Colonic mucosa (tissue), 4 donors: ENCODE data around the gene MS4A15. TPM values are rescaled to one million over a fixed set of nuclear protein-coding genes. Genes with fewer than 3 reads are reported as not detected.
A peak's percentile ranks its signal among the peaks of the same experiment; 100 is the strongest.

Source experiments
- DNase-seq: peaks from one replicate; pipeline ENCODE4 v3.0.0-alpha.2; 2020
- H3K27ac ChIP-seq: fragments of 200-600 bp; one replicate; pipeline ENCODE4 v1.8.0; 2021
- H3K27me3 ChIP-seq: fragments of 200-600 bp; one replicate; pipeline ENCODE4 v1.8.0; 2021
- H3K36me3 ChIP-seq: fragments of 200-600 bp; one replicate; pipeline ENCODE4 v1.8.0; 2021
- H3K4me1 ChIP-seq: fragments of 200-600 bp; one replicate; pipeline ENCODE4 v1.8.0; 2021; ENCODE audit warnings: mild to moderate bottlenecking
- H3K4me3 ChIP-seq: fragments of 200-600 bp; one replicate; pipeline ENCODE4 v1.8.0; 2021
- H3K9ac ChIP-seq, 2 donors: one replicate each; pipeline ENCODE4 v1.7.0; 2013; ENCODE audit warnings: control low read depth in 2 of 2, low read depth in 2 of 2, low read length in 2 of 2
- H3K9me3 ChIP-seq: fragments of 200-600 bp; one replicate; pipeline ENCODE4 v1.8.0; 2021
- intact Hi-C: fragments of 100-400 bp; cut with DNase I; formaldehyde crosslinking; loops from one replicate; pipeline ENCODE4 v1.14.1; 2022
- total RNA-seq, 2 donors: library from RNA; stranded (reverse); fragmentation: NEBNext Ultra II Directional in 1 of 2; extraction: Animal tissue kit (Norgen Biotek cat#: 25700) in 1 of 2; gene quantifications; one replicate each; pipeline ENCODE4 v1.2.1, GENCODE V29; 2021
- TF ChIP-seq, protein P1 (sequence below): fragments of 200-600 bp; IDR thresholded peaks from one replicate; pipeline ENCODE4 v1.8.0; 2022; ENCODE audit warnings: antibody characterized with exemption, mild to moderate bottlenecking
- donor health status: healthy.
- donor health status: DM: no; HTN: no; CAD: no.
- donor health status: DM: no; HTN: no; CAD: no.

Gene MS4A15
- total RNA-seq, 2 donors from 2014 or later: 0.13 TPM; not detected in 1

DNA sequence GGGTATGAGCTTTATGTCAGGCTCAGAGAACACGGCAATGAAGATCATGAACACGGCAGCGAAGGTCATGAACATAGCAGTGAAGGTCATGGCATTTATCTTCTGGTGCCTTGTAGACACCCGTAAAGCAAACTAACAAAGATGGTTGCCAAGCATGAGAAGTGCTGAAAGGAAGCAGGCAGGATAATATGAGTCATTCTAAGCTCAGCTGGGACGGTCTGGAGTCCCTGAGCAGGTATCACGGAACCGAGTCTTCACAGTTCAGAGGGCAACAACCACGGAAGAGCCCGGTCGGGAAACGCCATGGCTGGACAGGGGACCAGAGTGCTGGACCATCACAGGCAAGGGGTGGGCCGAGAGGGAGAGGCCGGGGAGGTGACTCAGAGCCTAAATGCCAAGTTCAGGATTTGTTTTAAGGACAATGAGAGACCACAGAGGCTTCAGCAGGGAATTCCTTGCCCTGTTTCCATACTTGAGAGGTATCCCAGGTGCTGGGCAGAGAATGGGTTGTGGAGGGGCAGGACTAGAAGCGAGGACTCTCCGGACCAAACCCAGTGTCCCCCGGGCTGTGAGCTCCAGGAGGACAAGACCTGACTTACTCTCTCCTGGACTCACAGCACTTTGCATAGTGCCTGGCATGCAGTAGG lies 15.3 kb downstream of the MS4A15 start:
- intact Hi-C loops: no loop called here
- no peak for DNase-seq
- no peaks in the 10 kb centered on the region for H3K36me3 ChIP-seq
- no peaks in the 10 kb centered on the region for H3K9me3 ChIP-seq
- H3K4me3 ChIP-seq: no peak overlapping the region
- no peaks in the 10 kb centered on the region for H3K27me3 ChIP-seq
- H3K9ac ChIP-seq: no peak overlapping the region
- H3K4me1 ChIP-seq: no peaks in the 10 kb centered on the region
- TF ChIP-seq, protein P1, sequence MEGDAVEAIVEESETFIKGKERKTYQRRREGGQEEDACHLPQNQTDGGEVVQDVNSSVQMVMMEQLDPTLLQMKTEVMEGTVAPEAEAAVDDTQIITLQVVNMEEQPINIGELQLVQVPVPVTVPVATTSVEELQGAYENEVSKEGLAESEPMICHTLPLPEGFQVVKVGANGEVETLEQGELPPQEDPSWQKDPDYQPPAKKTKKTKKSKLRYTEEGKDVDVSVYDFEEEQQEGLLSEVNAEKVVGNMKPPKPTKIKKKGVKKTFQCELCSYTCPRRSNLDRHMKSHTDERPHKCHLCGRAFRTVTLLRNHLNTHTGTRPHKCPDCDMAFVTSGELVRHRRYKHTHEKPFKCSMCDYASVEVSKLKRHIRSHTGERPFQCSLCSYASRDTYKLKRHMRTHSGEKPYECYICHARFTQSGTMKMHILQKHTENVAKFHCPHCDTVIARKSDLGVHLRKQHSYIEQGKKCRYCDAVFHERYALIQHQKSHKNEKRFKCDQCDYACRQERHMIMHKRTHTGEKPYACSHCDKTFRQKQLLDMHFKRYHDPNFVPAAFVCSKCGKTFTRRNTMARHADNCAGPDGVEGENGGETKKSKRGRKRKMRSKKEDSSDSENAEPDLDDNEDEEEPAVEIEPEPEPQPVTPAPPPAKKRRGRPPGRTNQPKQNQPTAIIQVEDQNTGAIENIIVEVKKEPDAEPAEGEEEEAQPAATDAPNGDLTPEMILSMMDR: no peak
- H3K27ac ChIP-seq: no peak overlapping the region

DNA sequence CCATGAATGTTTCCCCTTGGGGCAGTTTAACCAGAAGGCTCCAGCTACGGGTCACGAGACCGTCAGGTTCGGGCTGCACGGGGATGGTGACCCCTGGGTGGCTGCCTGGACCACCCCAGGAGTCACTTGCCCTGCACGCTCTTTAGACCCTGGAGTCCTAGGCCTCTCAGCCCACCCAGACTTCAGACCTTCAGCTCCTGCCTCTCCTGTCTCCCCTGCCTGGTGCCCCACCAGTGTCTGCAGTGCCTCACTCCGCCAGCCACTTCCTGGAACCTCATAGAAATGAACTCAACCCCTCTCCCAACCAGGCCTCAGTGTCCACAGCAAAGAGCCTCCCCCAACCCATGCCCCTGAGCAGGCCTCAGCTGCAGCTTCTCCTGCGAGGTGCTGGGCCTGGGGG lies 16.0 kb downstream of the MS4A15 start:
- H3K27ac ChIP-seq: no peak overlapping the region
- no peaks in the 10 kb centered on the region for H3K4me1 ChIP-seq
- no peaks in the 10 kb centered on the region for H3K36me3 ChIP-seq
- TF ChIP-seq, protein P1: no peak
- H3K4me3 ChIP-seq: no peak overlapping the region
- no peaks in the 10 kb centered on the region for H3K27me3 ChIP-seq
- intact Hi-C loops: no loop called here
- H3K9ac ChIP-seq: no peak overlapping the region
- no peaks in the 10 kb centered on the region for H3K9me3 ChIP-seq
- no peak for DNase-seq

DNA sequence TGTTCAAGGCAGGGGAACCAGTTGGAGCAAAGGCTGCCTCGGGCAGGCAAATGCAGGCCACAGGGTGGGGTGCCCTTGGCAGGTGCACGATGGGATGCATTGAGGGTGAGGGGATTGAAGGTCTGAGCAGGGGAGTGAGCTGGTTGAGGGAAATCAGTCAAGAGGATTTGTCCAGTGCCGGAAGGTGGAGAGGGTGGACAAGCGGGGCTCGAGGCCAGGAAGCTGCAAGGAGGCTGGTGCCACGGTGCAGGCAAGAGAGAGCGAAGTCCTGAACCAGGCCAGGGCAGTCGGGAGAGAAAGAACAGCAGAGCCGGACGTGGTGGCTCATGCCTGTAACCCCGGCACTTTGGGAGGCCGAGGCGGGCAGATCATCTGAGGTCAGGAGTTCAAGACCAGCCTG lies 18.1 kb downstream of the MS4A15 start:
- Histone ChIP-seq H3K9ac (no peak overlapping the region), H3K4me3 (no peak overlapping the region), H3K36me3 (no peaks in the 10 kb centered on the region), H3K27ac (no peak overlapping the region), H3K4me1 (no peaks in the 10 kb centered on the region), H3K9me3 (no peaks in the 10 kb centered on the region), H3K27me3 (no peaks in the 10 kb centered on the region)
- TF ChIP-seq, protein P1: no peak
- intact Hi-C loops: loop anchor here (5.0 kb wide), 1 partner anchor 123 kb away; no protein-coding TSS in a partner anchor
- no peak for DNase-seq

DNA sequence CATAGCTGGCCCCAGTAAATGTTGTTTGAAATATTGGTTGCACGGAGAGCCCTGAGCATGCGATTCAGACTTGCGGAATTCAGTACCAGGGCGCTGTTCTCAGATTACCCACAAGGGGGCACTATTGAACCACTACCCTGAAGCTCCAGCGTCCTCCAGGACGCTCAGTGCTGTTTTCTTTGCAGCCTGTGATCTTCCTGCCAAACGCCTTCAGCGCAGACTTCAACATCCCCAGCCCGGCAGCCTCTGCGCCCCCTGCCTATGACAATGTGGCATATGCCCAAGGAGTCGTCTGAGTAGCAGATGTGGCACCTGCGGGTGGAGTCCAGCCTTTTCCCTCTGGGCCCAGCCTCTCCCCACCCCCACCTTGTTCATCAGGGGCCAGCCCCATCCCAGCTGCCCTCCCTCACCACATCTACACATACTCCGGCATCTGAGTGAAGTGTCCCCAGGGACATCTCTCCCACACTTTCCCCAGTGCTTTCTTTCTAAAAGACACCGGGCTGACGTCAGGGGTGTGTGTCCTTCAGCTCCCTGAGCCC lies 18.8 kb downstream of the MS4A15 start:
- no peaks in the 10 kb centered on the region for H3K36me3 ChIP-seq
- no peak overlapping the region for H3K27ac ChIP-seq
- no peaks in the 10 kb centered on the region for H3K27me3 ChIP-seq
- no peaks in the 10 kb centered on the region for H3K4me1 ChIP-seq
- TF ChIP-seq, protein P1: peak; percentile 97
- DNase-seq: peak; percentile 84
- H3K9me3 ChIP-seq: no peaks in the 10 kb centered on the region
- H3K4me3 ChIP-seq: no peak overlapping the region
- intact Hi-C loops: loop anchor here (5.0 kb wide), 1 partner anchor 122 kb away; no protein-coding TSS in a partner anchor
- peak overlapping the region in 1 of 2 donors; percentile 30 for H3K9ac ChIP-seq

DNA sequence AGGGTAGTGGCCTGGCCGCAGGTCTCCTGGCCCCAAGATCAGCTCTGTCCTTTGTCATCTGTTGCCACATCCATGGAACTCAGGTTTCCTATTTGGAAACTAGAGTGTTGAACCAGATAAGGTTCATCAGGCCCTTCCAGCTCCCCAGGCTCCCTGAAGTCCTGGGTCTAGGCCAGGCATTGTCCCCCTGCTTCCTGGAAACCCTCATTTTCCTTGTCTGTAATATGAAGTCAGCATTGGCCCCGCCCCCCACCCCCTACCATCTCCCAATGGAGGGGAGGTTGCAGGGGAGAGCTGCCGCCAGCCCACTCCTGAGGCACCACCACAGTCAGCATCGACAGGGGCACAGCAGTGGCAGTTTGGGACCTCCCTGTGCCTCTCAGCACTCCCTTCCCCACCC lies 19.5 kb downstream of the MS4A15 start:
- intact Hi-C loops: loop anchor here (5.0 kb wide), 1 partner anchor 121 kb away; no protein-coding TSS in a partner anchor
- no peaks in the 10 kb centered on the region for H3K9me3 ChIP-seq
- H3K27me3 ChIP-seq: no peaks in the 10 kb centered on the region
- no peak overlapping the region for H3K27ac ChIP-seq
- TF ChIP-seq, protein P1: no peak
- H3K36me3 ChIP-seq: no peaks in the 10 kb centered on the region
- DNase-seq: no peak
- no peak overlapping the region for H3K4me3 ChIP-seq
- H3K9ac ChIP-seq: no peak overlapping the region
- no peaks in the 10 kb centered on the region for H3K4me1 ChIP-seq
